Measurements from ENCODE around the gene CTXN1. TPM values are rescaled to one million over a fixed set of nuclear protein-coding genes. Genes with fewer than 3 reads are reported as not detected.

Gene CTXN1
- total and polyA plus RNA-seq, 2 donors (not counting 3 experiments of a cell fraction or from before 2014, with no cell fraction given): 16.0 to 27.6 TPM

- Histone ChIP-seq H2AFZ (ENCODE audit: low read depth, low read length) (no peak overlapping the region), H3K9ac (replicated peaks; ENCODE audit: extremely low read depth, insufficient read depth, low read length) (no peak overlapping the region), H4K20me1 (replicated peaks; ENCODE audit: control insufficient read depth, extremely low read depth, insufficient read depth, low read length) (no peaks in the 10 kb centered on the region), H3K27ac (ENCODE audit: insufficient read depth, low read depth, low read length) (no peak overlapping the region), H3K9me3 (replicated peaks; ENCODE audit: control insufficient read depth, insufficient read depth, low read length) (no peaks in the 10 kb centered on the region), H3K27me3 (ENCODE audit: control insufficient read depth in 2 of 2, insufficient read depth in 2 of 2, low read length in 2 of 2) (no peaks in the 10 kb centered on the region), H3K4me2 (ENCODE audit: insufficient read depth, low read length) (no peak overlapping the region), H3K79me2 (ENCODE audit: control insufficient read depth, insufficient read depth, low read length) (no peaks in the 10 kb centered on the region), H3K4me3 (replicated peaks in 1 of 3; ENCODE audit: insufficient read depth in 1 of 3, low read depth in 1 of 3, low read length in 3 of 3) (no peak overlapping the region), H3K4me1 (ENCODE audit: control insufficient read depth, extremely low read depth, insufficient read depth, low read length) (peaks cover 14% of the 10 kb centered on the region), H3K36me3 (ENCODE audit: control insufficient read depth in 2 of 2, extremely low read depth in 1 of 2, insufficient read depth in 2 of 2, low read length in 2 of 2) (peaks cover 10 to 58% of the 10 kb centered on the region in 2 experiments), H3K9me1 (replicated peaks; ENCODE audit: control insufficient read depth, extremely low read depth, insufficient read depth, low read length) (no peaks in the 10 kb centered on the region)
- POLR2A ChIA-PET: no interaction called here
- BruUV-seq (replicated peaks): no TSS peak
- dilution Hi-C loops (cut with MboI; ENCODE audit: extremely low pct_ligation_motif_present, low sequenced_read_pairs) (no loop called here), intact Hi-C loops (cut with micrococcal nuclease) (no loop called here)
- TF ChIP-seq JUN (IDR thresholded peaks at IDR 0.05; ENCODE audit: borderline replicate concordance, insufficient read depth, insufficient read length, low read depth) (no peak), CTCF (IDR thresholded peaks at IDR 0.05; ENCODE audit: extremely low read depth in 1 of 2, insufficient read depth in 1 of 2, low read depth in 1 of 2, low read length in 2 of 2) (no peak), FOS (IDR thresholded peaks at IDR 0.05; ENCODE audit: borderline replicate concordance, insufficient read depth, low read length) (no peak), POLR2A (IDR thresholded peaks at IDR 0.05; ENCODE audit: low read depth, low read length) (no peak), GATA2 (IDR thresholded peaks at IDR 0.05; ENCODE audit: insufficient read depth, insufficient read length, low read depth, low read length) (no peak), EZH2 (IDR thresholded peaks at IDR 0.05; ENCODE audit: borderline replicate concordance, low read depth, low read length, severe bottlenecking) (no peak), MYC (IDR thresholded peaks at IDR 0.05; ENCODE audit: low read depth, low read length) (no peak), MAX (IDR thresholded peaks at IDR 0.05; ENCODE audit: insufficient read depth, insufficient read length) (no peak), POLR2AphosphoS5 (IDR thresholded peaks at IDR 0.05; ENCODE audit: insufficient read depth, low read depth, low read length) (no peak)
- FAIRE-seq: no peak
- DNase-seq (ENCODE audit: low read depth, low spot score): no peak
- CTCF ChIA-PET: no interaction called here
These were observed 7.0 kb upstream of the CTXN1 start for GRCh38 chr19:7932930-7933300.
